HL-60 (cell line): ENCODE measurements around the gene ENOX1.

Experiments
- DNase-seq, 2 experiments: peaks; one replicate each; pipeline ENCODE4 v3.0.0-alpha.2; 2010 to 2020; ENCODE audit warnings: low read depth in 1 of 2, low spot score in 1 of 2
- H3K27ac ChIP-seq: fragments of 250-450 bp; sonication (Bioruptor Pico); replicated peaks from 2 replicates; pipeline ENCODE4 v1.5.1; 2020; ENCODE audit warnings: mild to moderate bottlenecking, moderate library complexity
- H3K27me3 ChIP-seq: fragments of 250-450 bp; sonication (Bioruptor Pico); 2 replicates; pipeline ENCODE4 v1.5.1; 2021; ENCODE audit warnings: mild to moderate bottlenecking, moderate library complexity; ENCODE audit not compliant: insufficient read depth, poor library complexity, severe bottlenecking
- H3K4me3 ChIP-seq: replicated peaks from 2 replicates; pipeline ENCODE4 v1.5.1; 2011; ENCODE audit warnings: mild to moderate bottlenecking, control low read depth, low read length; ENCODE audit not compliant: insufficient read depth
- CTCF ChIP-seq: IDR thresholded peaks from one replicate; pipeline ENCODE4 v1.5.1; 2011; ENCODE audit warnings: low read length, control low read depth, inconsistent platforms; ENCODE audit not compliant: insufficient read depth
- GABPA ChIP-seq: IDR thresholded peaks from 2 replicates; pipeline ENCODE4 v1.6.1; 2012; ENCODE audit warnings: low read depth
- POLR2AphosphoS5 ChIP-seq: IDR thresholded peaks from 2 replicates; pipeline ENCODE4 v1.6.1; 2012; ENCODE audit warnings: low read depth
- REST ChIP-seq: IDR thresholded peaks from 2 replicates; pipeline ENCODE4 v1.6.1; 2012; ENCODE audit warnings: low read depth; ENCODE audit not compliant: insufficient replicate concordance
- SPI1 ChIP-seq: IDR thresholded peaks from 2 replicates; pipeline ENCODE4 v1.6.1; 2012; ENCODE audit warnings: low read depth, mild to moderate bottlenecking, borderline replicate concordance

Gene ENOX1

DNA sequence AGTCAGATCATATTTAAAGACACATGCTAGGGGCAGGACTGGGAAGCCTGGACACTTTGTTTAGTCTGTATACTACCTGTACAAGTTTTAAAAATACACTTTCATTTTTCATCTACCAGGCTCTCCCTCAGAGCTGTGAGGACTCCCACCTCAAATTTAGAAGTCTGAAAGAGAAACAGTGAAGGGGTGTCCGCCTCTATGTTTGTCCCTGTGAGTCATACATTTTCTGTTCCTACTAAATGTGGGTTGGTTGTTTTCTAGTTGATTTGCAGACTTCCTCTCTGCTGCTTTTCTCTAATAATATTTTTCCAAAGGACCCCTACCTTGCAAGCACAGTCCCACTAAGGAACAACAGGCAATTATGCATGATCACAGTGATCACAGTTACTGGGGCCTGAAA, 110.5 kb downstream of the ENOX1 start:
- no peak overlapping the region for H3K27ac ChIP-seq
- TF ChIP-seq POLR2AphosphoS5 (no peak), GABPA (no peak), CTCF (no peak), REST (no peak), SPI1 (no peak)
- H3K27me3 ChIP-seq, result no peaks in the 10 kb centered on the region
- DNase-seq, result no peak
- H3K4me3 ChIP-seq, result no peak overlapping the region

- H3K27ac ChIP-seq, result no peak overlapping the region
- DNase-seq, result no peak
- no peaks in the 10 kb centered on the region for H3K27me3 ChIP-seq
- no peak for TF ChIP-seq POLR2AphosphoS5
- no peak for TF ChIP-seq SPI1
- no peak for TF ChIP-seq CTCF
- TF ChIP-seq GABPA, result no peak
- no peak for TF ChIP-seq REST
- no peak overlapping the region for H3K4me3 ChIP-seq
Observed at GRCh38 chr13:43675577-43675976, 111.2 kb downstream of the ENOX1 start.

DNA sequence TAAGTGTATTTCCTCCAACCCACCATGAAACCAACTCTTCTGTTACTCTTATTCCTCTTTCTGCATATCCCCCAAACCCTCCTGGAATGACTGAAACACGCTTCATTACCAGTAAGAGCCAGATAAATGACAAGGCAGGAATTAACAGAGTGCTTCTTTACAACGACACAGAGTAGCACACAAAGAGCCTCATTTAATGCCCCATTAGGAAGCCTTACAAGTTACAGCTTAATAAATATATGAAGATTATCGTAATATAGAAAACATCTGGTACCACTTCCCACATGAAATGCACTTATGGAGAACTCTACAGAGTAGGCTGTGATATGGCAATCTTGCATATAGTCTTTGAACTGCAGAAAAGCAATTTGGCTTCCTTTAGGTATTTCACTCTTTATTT, 116.8 kb downstream of the ENOX1 start:
- Histone ChIP-seq H3K27ac (no peak overlapping the region), H3K4me3 (no peak overlapping the region), H3K27me3 (no peaks in the 10 kb centered on the region)
- no peak for DNase-seq
- TF ChIP-seq REST, result no peak
- TF ChIP-seq POLR2AphosphoS5, result no peak
- TF ChIP-seq SPI1, result no peak
- TF ChIP-seq GABPA, result no peak
- TF ChIP-seq CTCF, result no peak
